Measurements from ENCODE around the gene ACSF2. TPM values are rescaled to one million over a fixed set of nuclear protein-coding genes. Genes with fewer than 3 reads are reported as not detected.

ACSF2 gene
- total RNA-seq, 1 donor from 2014 or later = 14.9 TPM

GRCh38 chr17:50521514-50521913, 95.5 kb downstream of the ACSF2 start:
- no peak for DNase-seq (ENCODE audit: low spot score)

GRCh38 chr17:50522766-50523165, 96.7 kb downstream of the ACSF2 start:
- DNase-seq (ENCODE audit: low spot score) = no peak

DNA sequence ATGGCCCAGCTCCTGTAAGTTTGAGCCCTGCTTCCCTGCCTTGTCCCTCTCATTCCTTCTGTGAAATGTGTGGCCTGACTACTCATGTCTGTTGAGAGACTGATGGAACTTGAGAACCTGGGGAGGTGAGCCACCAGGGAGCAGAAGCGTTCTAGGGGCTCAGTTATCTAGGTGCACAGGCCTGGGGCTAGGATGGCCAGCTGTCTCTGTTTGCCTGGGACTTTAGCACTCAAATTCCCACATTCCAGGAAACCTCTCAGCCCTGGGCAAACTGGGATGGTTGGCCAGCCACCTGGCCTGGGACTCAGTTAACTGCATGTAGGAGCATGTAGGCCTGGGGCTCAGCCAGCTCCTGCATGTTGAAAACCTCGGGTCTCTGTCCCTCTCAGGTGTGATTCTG, 97.2 kb downstream of the ACSF2 start:
- no peak for DNase-seq (ENCODE audit: low spot score)

Other genes starting within 250 kb of the ACSF2 start
- gene COL1A1, start 224.6 kb upstream of the ACSF2 start, total RNA-seq (ENCODE audit: insufficient read depth, low replicate concordance) = 6,804 TPM
- not detected for gene TMEM92, start 151.8 kb upstream of the ACSF2 start, total RNA-seq (ENCODE audit: insufficient read depth, low replicate concordance)
- 29.6 TPM for gene XYLT2, start 80.1 kb upstream of the ACSF2 start, total RNA-seq (ENCODE audit: insufficient read depth, low replicate concordance)
- gene MRPL27, start 53.0 kb upstream of the ACSF2 start, total RNA-seq (ENCODE audit: insufficient read depth, low replicate concordance) = 19.5 TPM
- not detected for gene EME1, start 53.0 kb upstream of the ACSF2 start, total RNA-seq (ENCODE audit: insufficient read depth, low replicate concordance)
- 56.8 TPM for gene LRRC59, start 28.7 kb upstream of the ACSF2 start, total RNA-seq (ENCODE audit: insufficient read depth, low replicate concordance)
- gene CHAD, start 42.7 kb downstream of the ACSF2 start, total RNA-seq (ENCODE audit: insufficient read depth, low replicate concordance) = not detected
- 42.4 TPM for gene RSAD1, start 52.6 kb downstream of the ACSF2 start, total RNA-seq (ENCODE audit: insufficient read depth, low replicate concordance)
- gene MYCBPAP, start 82.2 kb downstream of the ACSF2 start, total RNA-seq (ENCODE audit: insufficient read depth, low replicate concordance) = not detected
- gene EPN3, start 106.5 kb downstream of the ACSF2 start, total RNA-seq (ENCODE audit: insufficient read depth, low replicate concordance) = 1.2 TPM
- 71.3 TPM for gene SPATA20, start 121.0 kb downstream of the ACSF2 start, total RNA-seq (ENCODE audit: insufficient read depth, low replicate concordance)
- 1.9 TPM for gene CACNA1G, start 134.5 kb downstream of the ACSF2 start, total RNA-seq (ENCODE audit: insufficient read depth, low replicate concordance)
- gene ABCC3, start 208.7 kb downstream of the ACSF2 start, total RNA-seq (ENCODE audit: insufficient read depth, low replicate concordance) = 16.9 TPM

Data from umbilical cord (tissue), 2 donors.